Endothelial cell of umbilical vein (primary cell): ENCODE measurements around the gene FAM83F. TPM values are rescaled to one million over a fixed set of nuclear protein-coding genes. Genes with fewer than 3 reads are reported as not detected.

Experiments used
- BruUV-seq: library from RNA; stranded (reverse); fragments of 400-500 nt; replicated peaks from 2 replicates; lab custom pipeline; 2021; lab: Mats Ljungman, UMichigan
- CTCF ChIA-PET: fragments of 300-600, 350-600 bp; sonication (Branson Sonifier 250); formaldehyde crosslinking; loops from one replicate; lab custom pipeline; 2021; ENCODE audit warnings: antibody characterized with exemption, inconsistent platforms; lab: Charles Lee
- POLR2A ChIA-PET: fragments of 300-600, 350-600 bp; sonication (Branson Sonifier 250); formaldehyde crosslinking; loops from one replicate; lab custom pipeline; 2021; ENCODE audit warnings: antibody characterized with exemption, inconsistent platforms; lab: Charles Lee
- DNase-seq: peaks from one replicate; pipeline ENCODE4 v3.0.0-alpha.2; 2011; ENCODE audit warnings: low read depth, low spot score
- FAIRE-seq: peaks from 2 replicates; lab custom pipeline; 2011; peaks lifted over from hg19 to GRCh38; lab: Jason Lieb, UNC
- H2AFZ ChIP-seq: 2 replicates; pipeline ENCODE4 v1.6.0; 2012; ENCODE audit warnings: low read depth, low read length, control low read depth, inconsistent platforms
- H3K27ac ChIP-seq: 2 replicates; pipeline ENCODE4 v1.5.1; 2011; ENCODE audit warnings: low read depth, mild to moderate bottlenecking, control low read depth, low read length, moderate library complexity; ENCODE audit not compliant: insufficient read depth
- H3K27me3 ChIP-seq, 2 experiments: 2 replicates each; pipeline versions ENCODE4 v1.6.0 to v1.6.1; 2011; ENCODE audit warnings: low read length in 2 of 2, mixed read lengths in 1 of 2; ENCODE audit not compliant: control insufficient read depth in 2 of 2, insufficient read depth in 2 of 2
- H3K36me3 ChIP-seq, 2 experiments: 2 replicates in 1 of 2; 3 replicates in 1 of 2; pipeline ENCODE4 v1.5.1; 2011; ENCODE audit warnings: low read length in 2 of 2, mild to moderate bottlenecking in 1 of 2, moderate library complexity in 1 of 2; ENCODE audit not compliant: control insufficient read depth in 2 of 2, insufficient read depth in 2 of 2; ENCODE audit errors: extremely low read depth in 1 of 2
- H3K4me1 ChIP-seq: 3 replicates; pipeline ENCODE4 v1.5.1; 2011; ENCODE audit warnings: mild to moderate bottlenecking, low read length; ENCODE audit not compliant: control insufficient read depth, insufficient read depth; ENCODE audit errors: extremely low read depth
- H3K4me2 ChIP-seq: 2 replicates; pipeline ENCODE4 v1.6.1; 2011; ENCODE audit warnings: low read length, control low read depth, mixed read lengths; ENCODE audit not compliant: insufficient read depth
- H3K4me3 ChIP-seq, 3 experiments: fragments of 200-600 bp in 1 of 3; sonication (generic), shearing (Covaris generic) in 1 of 3; replicated peaks in 1 of 3; 2 replicates each; pipeline ENCODE4 v1.5.1; 2011 to 2016; ENCODE audit warnings: control low read depth in 3 of 3, low read length in 3 of 3, mild to moderate bottlenecking in 2 of 3, inconsistent platforms in 1 of 3, low read depth in 1 of 3, moderate library complexity in 1 of 3; ENCODE audit not compliant: insufficient read depth in 1 of 3
- H3K79me2 ChIP-seq: 2 replicates; pipeline ENCODE4 v1.6.0; 2012; ENCODE audit warnings: low read length, inconsistent platforms; ENCODE audit not compliant: control insufficient read depth, insufficient read depth
- H3K9ac ChIP-seq: replicated peaks from 2 replicates; pipeline ENCODE3; 2011; ENCODE audit warnings: low read length, control low read depth; ENCODE audit not compliant: insufficient read depth; ENCODE audit errors: extremely low read depth
- H3K9me1 ChIP-seq: replicated peaks from 3 replicates; pipeline ENCODE4 v1.6.0; 2011; ENCODE audit warnings: mild to moderate bottlenecking, low read length; ENCODE audit not compliant: control insufficient read depth, insufficient read depth; ENCODE audit errors: extremely low read depth
- H3K9me3 ChIP-seq: replicated peaks from 2 replicates; pipeline ENCODE4 v1.5.1; 2012; ENCODE audit warnings: low read length, inconsistent platforms; ENCODE audit not compliant: control insufficient read depth, insufficient read depth
- H4K20me1 ChIP-seq: replicated peaks from 2 replicates; pipeline ENCODE3; 2011; ENCODE audit warnings: mild to moderate bottlenecking, low read length; ENCODE audit not compliant: control insufficient read depth, insufficient read depth; ENCODE audit errors: extremely low read depth
- CTCF ChIP-seq, 2 donors: IDR thresholded peaks; 1 replicate in 1 of 2; 2 replicates in 1 of 2; pipeline ENCODE4 v1.5.1; 2011; ENCODE audit warnings: low read length in 2 of 2, mild to moderate bottlenecking in 2 of 2, moderate library complexity in 2 of 2, control low read depth in 1 of 2, inconsistent platforms in 1 of 2, low read depth in 1 of 2; ENCODE audit not compliant: insufficient read depth in 1 of 2; ENCODE audit errors: extremely low read depth in 1 of 2
- EZH2 ChIP-seq: IDR thresholded peaks from 2 replicates; pipeline ENCODE4 v1.6.1; 2012; ENCODE audit warnings: borderline replicate concordance, low read depth, mild to moderate bottlenecking, moderate library complexity, low read length, inconsistent platforms; ENCODE audit not compliant: severe bottlenecking
- FOS ChIP-seq: IDR thresholded peaks from 2 replicates; pipeline ENCODE4 v1.6.1; 2011; ENCODE audit warnings: mild to moderate bottlenecking, low read length, moderate library complexity, borderline replicate concordance; ENCODE audit not compliant: insufficient read depth
- GATA2 ChIP-seq: IDR thresholded peaks from 2 replicates; pipeline ENCODE4 v1.7.0; 2011; ENCODE audit warnings: low read depth, mild to moderate bottlenecking, moderate library complexity, mixed read lengths, low read length; ENCODE audit not compliant: insufficient read length, insufficient read depth
- JUN ChIP-seq: IDR thresholded peaks from 2 replicates; pipeline ENCODE4 v1.6.1; 2011; ENCODE audit warnings: borderline replicate concordance, low read depth; ENCODE audit not compliant: insufficient read length, insufficient read depth
- MAX ChIP-seq: IDR thresholded peaks from 2 replicates; pipeline ENCODE4 v1.6.1; 2011; ENCODE audit not compliant: insufficient read depth, insufficient read length
- MYC ChIP-seq: IDR thresholded peaks from one replicate; pipeline ENCODE4 v1.6.1; 2011; ENCODE audit warnings: mild to moderate bottlenecking, low read depth, low read length
- POLR2A ChIP-seq: IDR thresholded peaks from 2 replicates; pipeline ENCODE4 v1.6.1; 2012; ENCODE audit warnings: low read depth, mild to moderate bottlenecking, control low read depth, low read length
- POLR2AphosphoS5 ChIP-seq: IDR thresholded peaks from 2 replicates; pipeline ENCODE4 v1.6.1; 2012; ENCODE audit warnings: low read depth, mild to moderate bottlenecking, control low read depth, low read length, moderate library complexity; ENCODE audit not compliant: insufficient read depth
- dilution Hi-C: fragments of 300-500 bp; cut with MboI; formaldehyde crosslinking; loops from one replicate; pipeline ENCODE4 v1.15.0; 2019; ENCODE audit warnings: low sequenced_read_pairs; ENCODE audit not compliant: extremely low pct_ligation_motif_present
- intact Hi-C: fragments of 100-400 bp; cut with micrococcal nuclease; formaldehyde crosslinking; loops from one replicate; pipeline ENCODE4 v1.10.0; 2022
- polyA plus RNA-seq, 4 experiments: library from polyadenylated mRNA; depleted of rRNA in 3 of 4; stranded (reverse) in 3 of 4; unstranded in 1 of 4; fragments of >200 nt; gene quantifications; 2 replicates each; pipeline versions ENCODE4 v1.2.1 to v1.2.3, GENCODE V29; 2011 to 2012; ENCODE audit warnings: missing spikeins in 1 of 4
- total RNA-seq: library from RNA; stranded (reverse); gene quantifications from 2 replicates; pipeline ENCODE4 v1.2.3, GENCODE V29; 2021

The FAM83F gene
- total and polyA plus RNA-seq, 2 donors (not counting 3 experiments of a cell fraction or from before 2014, with no cell fraction given): not detected

- no peak for TF ChIP-seq POLR2A
- TF ChIP-seq FOS: no peak
- TF ChIP-seq MYC: no peak
- no peak for TF ChIP-seq POLR2AphosphoS5
- TF ChIP-seq JUN: no peak
- no peak for TF ChIP-seq MAX
- no peak for TF ChIP-seq GATA2
- no peak for TF ChIP-seq CTCF (IDR thresholded peaks at IDR 0.05; ENCODE audit: extremely low read depth in 1 of 2, insufficient read depth in 1 of 2, low read depth in 1 of 2, low read length in 2 of 2)
- TF ChIP-seq EZH2: no peak
- CTCF ChIA-PET: interaction anchor here (0.6 to 1.4 kb wide), 4 partner anchors 488 to 743 kb away, joined by 3 to 5 read pairs (median 3); no protein-coding TSS in a partner anchor
- H3K36me3 ChIP-seq: no peaks in the 10 kb centered on the region
- H3K9me1 ChIP-seq: no peaks in the 10 kb centered on the region
- H3K27me3 ChIP-seq: peaks cover 0 to 7% of the 10 kb centered on the region in 2 experiments
- H3K79me2 ChIP-seq: no peaks in the 10 kb centered on the region
- no peak for DNase-seq
- H3K4me1 ChIP-seq: no peaks in the 10 kb centered on the region
- no peak overlapping the region for H3K9ac ChIP-seq
- no peak overlapping the region for H3K27ac ChIP-seq
- no peaks in the 10 kb centered on the region for H3K9me3 ChIP-seq
- H4K20me1 ChIP-seq: no peaks in the 10 kb centered on the region
- BruUV-seq: no TSS peak
- no peak overlapping the region for H2AFZ ChIP-seq
- dilution Hi-C loops (no loop called here), intact Hi-C loops (no loop called here)
- H3K4me3 ChIP-seq: no peak overlapping the region
- FAIRE-seq: no peak
- no peak overlapping the region for H3K4me2 ChIP-seq
- POLR2A ChIA-PET: interaction anchor here (0.6 kb wide), 1 partner anchor 506 kb away, joined by 8 read pairs; no protein-coding TSS in a partner anchor
Measured at GRCh38 chr22:40031766-40032470, 37.2 kb downstream of the FAM83F start.
